ENCODE data around the gene SGSM2.

DNA sequence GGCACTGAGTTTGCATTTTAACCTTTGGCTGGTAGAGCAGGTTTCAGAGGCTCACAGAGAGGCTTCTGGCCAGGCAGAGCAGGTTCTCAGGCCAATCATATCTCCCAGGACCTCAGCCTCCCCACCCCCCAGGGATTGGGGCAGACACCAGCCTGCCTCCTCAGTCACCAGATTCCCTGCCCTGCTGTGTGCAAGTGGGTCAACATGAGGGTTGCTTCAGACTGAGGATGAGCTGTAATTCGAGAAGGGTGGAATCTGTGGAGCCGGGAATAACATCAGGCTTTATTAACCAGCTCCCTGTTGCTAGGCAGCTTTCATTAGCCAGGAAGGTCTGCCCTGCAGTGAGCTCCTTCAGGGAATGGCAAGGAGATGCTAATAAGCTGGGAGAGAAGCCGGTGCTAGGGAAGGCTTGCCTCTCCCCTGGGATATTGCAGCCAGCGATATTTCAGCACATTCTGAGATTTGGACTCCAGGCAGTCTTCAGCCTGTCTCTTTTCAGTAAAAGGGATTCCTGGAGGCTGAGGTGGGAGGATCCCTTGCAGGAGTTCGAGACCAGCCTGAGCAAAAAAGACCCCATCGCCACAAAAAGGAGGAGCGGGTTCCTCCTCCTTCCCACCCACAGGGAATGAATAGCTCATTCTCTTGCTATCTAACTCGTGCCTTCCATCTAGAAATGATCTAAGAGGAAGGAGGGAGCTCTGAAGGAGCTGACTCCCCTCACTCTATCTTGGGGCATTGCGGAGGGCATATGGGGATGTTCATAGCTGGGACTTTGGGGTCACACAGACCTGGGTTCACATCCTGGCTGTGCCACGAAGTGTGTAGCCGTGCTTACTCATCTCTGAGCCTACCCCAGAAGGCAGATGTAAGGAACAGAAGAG lies 10.7 kb downstream of the SGSM2 start:
- TF ChIP-seq, protein P1, sequence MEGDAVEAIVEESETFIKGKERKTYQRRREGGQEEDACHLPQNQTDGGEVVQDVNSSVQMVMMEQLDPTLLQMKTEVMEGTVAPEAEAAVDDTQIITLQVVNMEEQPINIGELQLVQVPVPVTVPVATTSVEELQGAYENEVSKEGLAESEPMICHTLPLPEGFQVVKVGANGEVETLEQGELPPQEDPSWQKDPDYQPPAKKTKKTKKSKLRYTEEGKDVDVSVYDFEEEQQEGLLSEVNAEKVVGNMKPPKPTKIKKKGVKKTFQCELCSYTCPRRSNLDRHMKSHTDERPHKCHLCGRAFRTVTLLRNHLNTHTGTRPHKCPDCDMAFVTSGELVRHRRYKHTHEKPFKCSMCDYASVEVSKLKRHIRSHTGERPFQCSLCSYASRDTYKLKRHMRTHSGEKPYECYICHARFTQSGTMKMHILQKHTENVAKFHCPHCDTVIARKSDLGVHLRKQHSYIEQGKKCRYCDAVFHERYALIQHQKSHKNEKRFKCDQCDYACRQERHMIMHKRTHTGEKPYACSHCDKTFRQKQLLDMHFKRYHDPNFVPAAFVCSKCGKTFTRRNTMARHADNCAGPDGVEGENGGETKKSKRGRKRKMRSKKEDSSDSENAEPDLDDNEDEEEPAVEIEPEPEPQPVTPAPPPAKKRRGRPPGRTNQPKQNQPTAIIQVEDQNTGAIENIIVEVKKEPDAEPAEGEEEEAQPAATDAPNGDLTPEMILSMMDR (IDR thresholded peaks at IDR 0.05): no peak
- no peak for TF ChIP-seq EP300 (IDR thresholded peaks at IDR 0.05)
